OCI-LY1 (cell line): ENCODE results near the gene PCSK7.

Source experiments
- H2AFZ ChIP-seq: fragments of 200-600 bp; sonication (generic), shearing (Covaris generic); 2 replicates; pipeline ENCODE4 v1.6.0; 2014; ENCODE audit warnings: antibody characterized with exemption, mild to moderate bottlenecking, low read length
- H3F3A ChIP-seq: fragments of 200-600 bp; sonication (generic), shearing (Covaris generic); 2 replicates; pipeline ENCODE4 v1.6.0; 2014; ENCODE audit warnings: mild to moderate bottlenecking, antibody characterized with exemption, low read length, moderate library complexity; ENCODE audit not compliant: insufficient read depth
- H3K27ac ChIP-seq: fragments of 200-600 bp; sonication (generic); 2 replicates; pipeline ENCODE4 v1.5.1; 2014; ENCODE audit warnings: low read length, mixed run types, mild to moderate bottlenecking, low read depth; ENCODE audit not compliant: poor library complexity, severe bottlenecking
- H3K27me3 ChIP-seq: fragments of 200-600 bp; sonication (generic); 2 replicates; pipeline ENCODE4 v1.6.0; 2014; ENCODE audit warnings: antibody characterized with exemption, mild to moderate bottlenecking, low read length, moderate library complexity; ENCODE audit not compliant: insufficient read depth
- H3K36me3 ChIP-seq: fragments of 200-600 bp; sonication (generic); 2 replicates; pipeline ENCODE4 v1.6.1; 2014; ENCODE audit warnings: mild to moderate bottlenecking, antibody characterized with exemption, low read length, moderate library complexity, mixed read lengths; ENCODE audit not compliant: insufficient read depth
- H3K4me1 ChIP-seq: fragments of 200-600 bp; sonication (generic); 2 replicates; pipeline ENCODE4 v1.5.1; 2014; ENCODE audit warnings: mild to moderate bottlenecking, low read length, moderate library complexity; ENCODE audit not compliant: insufficient read depth, severe bottlenecking
- H3K4me2 ChIP-seq: fragments of 200-600 bp; sonication (generic), shearing (Covaris generic); 2 replicates; pipeline ENCODE4 v1.6.1; 2014; ENCODE audit warnings: low read length
- H3K4me3 ChIP-seq: fragments of 200-600 bp; sonication (generic); 2 replicates; pipeline ENCODE4 v1.5.1; 2014; ENCODE audit warnings: low read length, low read depth, mild to moderate bottlenecking, mixed read lengths; ENCODE audit not compliant: poor library complexity, severe bottlenecking
- H3K79me2 ChIP-seq: fragments of 200-600 bp; shearing (Covaris generic); 2 replicates; pipeline ENCODE4 v1.6.1; 2016; ENCODE audit warnings: mixed run types, low read length, mixed read lengths; ENCODE audit not compliant: insufficient read depth
- H3K9ac ChIP-seq: fragments of 200-600 bp; sonication (generic), shearing (Covaris generic); 2 replicates; pipeline ENCODE4 v1.6.1; 2014; ENCODE audit warnings: mild to moderate bottlenecking, low read length, mixed read lengths
- H3K9me2 ChIP-seq: fragments of 200-600 bp; sonication (generic), shearing (Covaris generic); 2 replicates; pipeline ENCODE4 v1.6.1; 2014; ENCODE audit warnings: low read depth, mild to moderate bottlenecking, low read length, mixed read lengths
- H3K9me3 ChIP-seq: fragments of 200-600 bp; shearing (Covaris generic); 2 replicates; pipeline ENCODE4 v1.6.1; 2014; ENCODE audit warnings: low read length, mixed read lengths
- H4K20me1 ChIP-seq: fragments of 200-600 bp; sonication (generic), shearing (Covaris generic); 2 replicates; pipeline ENCODE4 v1.6.0; 2016; ENCODE audit warnings: mild to moderate bottlenecking, low read length; ENCODE audit not compliant: insufficient read depth
- CTCF ChIP-seq: fragments of 200-600 bp; sonication (generic), shearing (Covaris generic); IDR thresholded peaks from 2 replicates; pipeline ENCODE4 v1.5.1; 2017; ENCODE audit warnings: mild to moderate bottlenecking, antibody characterized with exemption, low read length, moderate library complexity, mixed read lengths
- EZH2 ChIP-seq: fragments of 200-600 bp; sonication (generic), shearing (Covaris generic); IDR thresholded peaks from 2 replicates; pipeline ENCODE4 v1.8.0; 2017; ENCODE audit warnings: borderline replicate concordance, mixed run types, mild to moderate bottlenecking, antibody characterized with exemption, low read length, moderate library complexity, mixed read lengths

The PCSK7 gene

GRCh38 chr11:117229411-117229810 lies 2.5 kb downstream of the PCSK7 start:
- Histone ChIP-seq H2AFZ (no peak overlapping the region), H3K9me2 (no peaks in the 10 kb centered on the region), H3K79me2 (peaks cover 7% of the 10 kb centered on the region; the same call in 1 of the 2 replicates), H3K9me3 (no peaks in the 10 kb centered on the region), H3K4me2 (no peak overlapping the region), H3K36me3 (peaks cover 34% of the 10 kb centered on the region), H3K27me3 (no peaks in the 10 kb centered on the region), H4K20me1 (no peaks in the 10 kb centered on the region), H3K4me1 (peaks cover 31% of the 10 kb centered on the region), H3F3A (no peaks in the 10 kb centered on the region), H3K9ac (no peak overlapping the region), H3K4me3 (no peak overlapping the region), H3K27ac (peak overlapping the region; percentile 77)
- TF ChIP-seq CTCF: no peak
- TF ChIP-seq EZH2: no peak

- Histone ChIP-seq H3K27me3 (no peaks in the 10 kb centered on the region), H3K27ac (no peak overlapping the region), H3K4me3 (no peak overlapping the region), H3K4me2 (no peak overlapping the region), H3K4me1 (peaks cover 18% of the 10 kb centered on the region), H4K20me1 (no peaks in the 10 kb centered on the region), H3K36me3 (peaks cover 47% of the 10 kb centered on the region), H3K9me2 (no peaks in the 10 kb centered on the region), H3K9ac (no peak overlapping the region), H3F3A (no peaks in the 10 kb centered on the region), H3K9me3 (no peaks in the 10 kb centered on the region), H2AFZ (no peak overlapping the region), H3K79me2 (peaks cover 7% of the 10 kb centered on the region; the same call in 1 of the 2 replicates)
- TF ChIP-seq EZH2 (no peak), CTCF (no peak)
Measured at GRCh38 chr11:117228091-117228490, 3.8 kb downstream of the PCSK7 start.

- Histone ChIP-seq H3K9ac (no peak overlapping the region), H3K27ac (no peak overlapping the region), H3K9me3 (no peaks in the 10 kb centered on the region), H3F3A (no peaks in the 10 kb centered on the region), H2AFZ (no peak overlapping the region), H3K79me2 (peaks cover 7% of the 10 kb centered on the region; the same call in 1 of the 2 replicates), H3K4me3 (no peak overlapping the region), H3K36me3 (peaks cover 56% of the 10 kb centered on the region), H3K4me2 (no peak overlapping the region), H3K9me2 (no peaks in the 10 kb centered on the region), H3K4me1 (peaks cover 17% of the 10 kb centered on the region), H4K20me1 (no peaks in the 10 kb centered on the region), H3K27me3 (no peaks in the 10 kb centered on the region)
- TF ChIP-seq EZH2 (no peak), CTCF (peak; percentile 64)
Measured at GRCh38 chr11:117226388-117227385, 5.2 kb downstream of the PCSK7 start.
